Measurements from ENCODE around the gene TMEM114.

DNA sequence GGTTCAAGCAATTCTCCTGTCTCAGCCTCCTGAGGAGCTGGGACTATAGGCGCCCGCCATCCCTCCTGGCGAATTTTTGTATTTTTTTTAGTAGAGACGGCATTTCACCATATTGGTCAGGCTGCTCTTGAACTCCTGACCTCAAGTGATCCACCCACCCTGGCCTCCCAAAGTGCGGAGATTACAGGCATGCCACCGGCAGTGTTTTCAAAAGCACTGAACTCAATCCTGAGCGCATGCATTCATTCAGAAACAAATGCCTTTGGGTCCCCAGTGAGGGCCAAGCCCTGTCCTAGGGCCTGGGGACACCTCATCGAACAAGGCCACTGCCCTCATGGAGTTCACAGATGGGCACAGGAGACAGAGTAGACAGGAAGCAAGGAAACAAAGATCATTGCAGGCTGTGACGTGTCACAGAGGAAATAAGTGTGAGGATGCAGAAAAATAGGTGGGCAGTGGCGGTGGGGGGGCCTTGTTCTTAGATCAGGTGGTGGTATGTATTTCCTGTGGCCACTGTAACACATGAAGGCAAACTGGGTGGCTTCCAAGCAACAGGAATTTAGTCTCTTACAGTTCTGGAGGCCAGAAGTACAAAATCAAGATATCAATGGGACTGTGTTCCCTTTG lies 12.5 kb downstream of the TMEM114 start:
- TF ChIP-seq CTCF (IDR thresholded peaks at IDR 0.05) (no peak), ZFX (IDR thresholded peaks at IDR 0.05; ENCODE audit: borderline replicate concordance) (no peak)
